Panc1 (cell line): ENCODE results near the gene PLXNA2. TPM values are rescaled to one million over a fixed set of nuclear protein-coding genes. Genes with fewer than 3 reads are reported as not detected.

Experiments used
- ATAC-seq: fragments of 200-7000 bp; cut with Tn5 transposase; 2 replicates; pipeline ENCODE4 v1.9.1; 2020; ENCODE audit warnings: mild to moderate bottlenecking, moderate library complexity
- BruUV-seq: library from RNA; stranded (reverse); fragments of 400-500 nt; replicated peaks from 2 replicates; lab custom pipeline; 2021; lab: Mats Ljungman, UMichigan
- CTCF ChIA-PET: fragments of 300-600 bp; sonication (Branson Sonifier 250); formaldehyde crosslinking; loops from one replicate; lab custom pipeline; 2022; ENCODE audit warnings: antibody characterized with exemption; lab: Charles Lee
- POLR2A ChIA-PET: fragments of 300-600 bp; sonication (Branson Sonifier 250); formaldehyde crosslinking; loops from one replicate; lab custom pipeline; 2022; ENCODE audit warnings: antibody characterized with exemption; lab: Charles Lee
- DNase-seq: peaks from one replicate; pipeline ENCODE4 v3.0.0-alpha.2; 2010; ENCODE audit warnings: low read depth, low spot score
- H3K27ac ChIP-seq: 2 replicates; pipeline ENCODE4 v1.5.1; 2011; ENCODE audit warnings: mild to moderate bottlenecking, low read length, inconsistent platforms
- H3K27me3 ChIP-seq: fragments of 200-500 bp; sonication (Bioruptor generic); 2 replicates; pipeline ENCODE4 v1.6.0; 2014; ENCODE audit warnings: low read length, inconsistent platforms; ENCODE audit not compliant: control insufficient read depth, insufficient read depth
- H3K36me3 ChIP-seq: fragments of 200-500 bp; sonication (Bioruptor generic); 2 replicates; pipeline ENCODE4 v1.5.1; 2014; ENCODE audit warnings: inconsistent platforms, mild to moderate bottlenecking, low read length, moderate library complexity; ENCODE audit not compliant: control insufficient read depth, insufficient read depth
- H3K4me1 ChIP-seq: 2 replicates; pipeline ENCODE4 v1.5.1; 2011; ENCODE audit warnings: inconsistent platforms, mild to moderate bottlenecking, low read length, moderate library complexity; ENCODE audit not compliant: control insufficient read depth, insufficient read depth
- H3K4me3 ChIP-seq, 2 experiments: 2 replicates each; pipeline ENCODE4 v1.5.1; 2011 to 2012; ENCODE audit warnings: low read depth in 2 of 2, low read length in 2 of 2, mild to moderate bottlenecking in 2 of 2, inconsistent platforms in 1 of 2, moderate library complexity in 1 of 2
- H3K9me3 ChIP-seq: fragments of 200-500 bp; sonication (Bioruptor generic); 2 replicates; pipeline ENCODE4 v1.5.1; 2014; ENCODE audit warnings: low read depth, mild to moderate bottlenecking, inconsistent platforms, low read length, moderate library complexity; ENCODE audit not compliant: control insufficient read depth, insufficient read depth
- CTCF ChIP-seq: fragments of 450-650 bp; IDR thresholded peaks from 2 replicates; pipeline ENCODE4 v1.5.1; 2017; ENCODE audit warnings: mild to moderate bottlenecking
- POLR2AphosphoS5 ChIP-seq: IDR thresholded peaks from 2 replicates; pipeline ENCODE4 v1.6.1; 2012; ENCODE audit warnings: mild to moderate bottlenecking, low read depth, low read length, moderate library complexity
- REST ChIP-seq, 2 experiments: IDR thresholded peaks; 2 replicates each; pipeline ENCODE4 v1.6.1; 2011 to 2012; ENCODE audit warnings: low read depth in 2 of 2, control low read depth in 1 of 2, low read length in 1 of 2, mild to moderate bottlenecking in 1 of 2, moderate library complexity in 1 of 2; ENCODE audit not compliant: insufficient read depth in 1 of 2
- SIN3A ChIP-seq: IDR thresholded peaks from 2 replicates; pipeline ENCODE4 v1.6.1; 2012; ENCODE audit warnings: low read depth, mild to moderate bottlenecking, low read length, moderate library complexity, borderline replicate concordance; ENCODE audit not compliant: insufficient read depth
- TCF7L2 ChIP-seq: IDR thresholded peaks from 2 replicates; pipeline ENCODE4 v1.6.1; 2011; ENCODE audit warnings: mild to moderate bottlenecking, low read depth, low read length, inconsistent platforms
- in situ Hi-C: cut with HindIII; loops from 2 replicates; pipeline ENCODE4 v1.10.0; 2016; ENCODE audit warnings: low sequenced_read_pairs, low pct_unique_long_range_greater_than_20kb
- intact Hi-C: fragments of 100-400 bp; cut with micrococcal nuclease; formaldehyde crosslinking; loops from one replicate; pipeline ENCODE4 v1.10.0; 2022; ENCODE audit not compliant: unreplicated experiment
- total RNA-seq: library from RNA; stranded (reverse); gene quantifications from one replicate; pipeline ENCODE4 v1.2.1, GENCODE V29; 2021; ENCODE audit not compliant: unreplicated experiment

PLXNA2 gene
- total RNA-seq, 1 experiment from 2014 or later, result 0.98 TPM

GRCh38 chr1:207990455-207990854, 253.7 kb downstream of the PLXNA2 start:
- BruUV-seq, result no TSS peak

GRCh38 chr1:207988326-207989165, 255.6 kb downstream of the PLXNA2 start:
- ChIA-PET POLR2A (no interaction called here), CTCF (no interaction called here)
- DNase-seq (no peak), ATAC-seq (no peak)
- Histone ChIP-seq H3K9me3 (no peaks in the 10 kb centered on the region), H3K27ac (no peak overlapping the region), H3K4me3 (no peak overlapping the region), H3K36me3 (no peaks in the 10 kb centered on the region), H3K27me3 (peaks cover 3% of the 10 kb centered on the region; the same call in 1 of the 2 replicates), H3K4me1 (no peaks in the 10 kb centered on the region)
- BruUV-seq, result no TSS peak
- in situ Hi-C loops (no loop called here), intact Hi-C loops (no loop called here)
- TF ChIP-seq SIN3A (no peak), REST (IDR thresholded peaks at IDR 0.05; ENCODE audit: insufficient read depth in 1 of 2, low read depth in 2 of 2, low read length in 1 of 2) (no peak), CTCF (no peak), TCF7L2 (no peak), POLR2AphosphoS5 (no peak)

More at GRCh38 chr1:207990455-207990854, 253.7 kb downstream of the PLXNA2 start:
- POLR2A ChIA-PET, result no interaction called here
- Histone ChIP-seq H3K4me1 (no peaks in the 10 kb centered on the region), H3K36me3 (no peaks in the 10 kb centered on the region), H3K27ac (no peak overlapping the region), H3K9me3 (no peaks in the 10 kb centered on the region), H3K4me3 (no peak overlapping the region), H3K27me3 (peaks cover 3% of the 10 kb centered on the region; the same call in 1 of the 2 replicates)
- ATAC-seq, result no peak
- in situ Hi-C loops (no loop called here), intact Hi-C loops (no loop called here)
- no peak for TF ChIP-seq CTCF
- TF ChIP-seq POLR2AphosphoS5, result no peak
- TF ChIP-seq SIN3A, result no peak
- TF ChIP-seq REST (IDR thresholded peaks at IDR 0.05; ENCODE audit: insufficient read depth in 1 of 2, low read depth in 2 of 2, low read length in 1 of 2), result no peak
- no peak for TF ChIP-seq TCF7L2
- no peak for DNase-seq
- CTCF ChIA-PET, result no interaction called here
